Panc1 (cell line): Measurements from ENCODE around the gene CDKL1. TPM values are rescaled to one million over a fixed set of nuclear protein-coding genes. Genes with fewer than 3 reads are reported as not detected.

Source experiments
- ATAC-seq: fragments of 200-7000 bp; cut with Tn5 transposase; 2 replicates; pipeline ENCODE4 v1.9.1; 2020; ENCODE audit warnings: mild to moderate bottlenecking, moderate library complexity
- BruUV-seq: library from RNA; stranded (reverse); fragments of 400-500 nt; replicated peaks from 2 replicates; lab custom pipeline; 2021; lab: Mats Ljungman, UMichigan
- CTCF ChIA-PET: fragments of 300-600 bp; sonication (Branson Sonifier 250); formaldehyde crosslinking; loops from one replicate; lab custom pipeline; 2022; ENCODE audit warnings: antibody characterized with exemption; lab: Charles Lee
- POLR2A ChIA-PET: fragments of 300-600 bp; sonication (Branson Sonifier 250); formaldehyde crosslinking; loops from one replicate; lab custom pipeline; 2022; ENCODE audit warnings: antibody characterized with exemption; lab: Charles Lee
- DNase-seq: peaks from one replicate; pipeline ENCODE4 v3.0.0-alpha.2; 2010; ENCODE audit warnings: low read depth, low spot score
- H3K27ac ChIP-seq: 2 replicates; pipeline ENCODE4 v1.5.1; 2011; ENCODE audit warnings: mild to moderate bottlenecking, low read length, inconsistent platforms
- H3K27me3 ChIP-seq: fragments of 200-500 bp; sonication (Bioruptor generic); 2 replicates; pipeline ENCODE4 v1.6.0; 2014; ENCODE audit warnings: low read length, inconsistent platforms; ENCODE audit not compliant: control insufficient read depth, insufficient read depth
- H3K36me3 ChIP-seq: fragments of 200-500 bp; sonication (Bioruptor generic); 2 replicates; pipeline ENCODE4 v1.5.1; 2014; ENCODE audit warnings: inconsistent platforms, mild to moderate bottlenecking, low read length, moderate library complexity; ENCODE audit not compliant: control insufficient read depth, insufficient read depth
- H3K4me1 ChIP-seq: 2 replicates; pipeline ENCODE4 v1.5.1; 2011; ENCODE audit warnings: inconsistent platforms, mild to moderate bottlenecking, low read length, moderate library complexity; ENCODE audit not compliant: control insufficient read depth, insufficient read depth
- H3K4me3 ChIP-seq, 2 experiments: 2 replicates each; pipeline ENCODE4 v1.5.1; 2011 to 2012; ENCODE audit warnings: low read depth in 2 of 2, low read length in 2 of 2, mild to moderate bottlenecking in 2 of 2, inconsistent platforms in 1 of 2, moderate library complexity in 1 of 2
- H3K9me3 ChIP-seq: fragments of 200-500 bp; sonication (Bioruptor generic); 2 replicates; pipeline ENCODE4 v1.5.1; 2014; ENCODE audit warnings: low read depth, mild to moderate bottlenecking, inconsistent platforms, low read length, moderate library complexity; ENCODE audit not compliant: control insufficient read depth, insufficient read depth
- POLR2AphosphoS5 ChIP-seq: IDR thresholded peaks from 2 replicates; pipeline ENCODE4 v1.6.1; 2012; ENCODE audit warnings: mild to moderate bottlenecking, low read depth, low read length, moderate library complexity
- SIN3A ChIP-seq: IDR thresholded peaks from 2 replicates; pipeline ENCODE4 v1.6.1; 2012; ENCODE audit warnings: low read depth, mild to moderate bottlenecking, low read length, moderate library complexity, borderline replicate concordance; ENCODE audit not compliant: insufficient read depth
- TCF7L2 ChIP-seq: IDR thresholded peaks from 2 replicates; pipeline ENCODE4 v1.6.1; 2011; ENCODE audit warnings: mild to moderate bottlenecking, low read depth, low read length, inconsistent platforms
- in situ Hi-C: cut with HindIII; loops from 2 replicates; pipeline ENCODE4 v1.10.0; 2016; ENCODE audit warnings: low sequenced_read_pairs, low pct_unique_long_range_greater_than_20kb
- intact Hi-C: fragments of 100-400 bp; cut with micrococcal nuclease; formaldehyde crosslinking; loops from one replicate; pipeline ENCODE4 v1.10.0; 2022; ENCODE audit not compliant: unreplicated experiment
- total RNA-seq: library from RNA; stranded (reverse); gene quantifications from one replicate; pipeline ENCODE4 v1.2.1, GENCODE V29; 2021; ENCODE audit not compliant: unreplicated experiment
- TF ChIP-seq, protein P1 (sequence below), 2 experiments: IDR thresholded peaks; 2 replicates each; pipeline ENCODE4 v1.6.1; 2011 to 2012; ENCODE audit warnings: low read depth in 2 of 2, control low read depth in 1 of 2, low read length in 1 of 2, mild to moderate bottlenecking in 1 of 2, moderate library complexity in 1 of 2; ENCODE audit not compliant: insufficient read depth in 1 of 2
- TF ChIP-seq, protein P2 (sequence below): fragments of 450-650 bp; IDR thresholded peaks from 2 replicates; pipeline ENCODE4 v1.5.1; 2017; ENCODE audit warnings: mild to moderate bottlenecking

CDKL1 gene
- total RNA-seq, 1 experiment from 2014 or later, result 5.8 TPM

DNA sequence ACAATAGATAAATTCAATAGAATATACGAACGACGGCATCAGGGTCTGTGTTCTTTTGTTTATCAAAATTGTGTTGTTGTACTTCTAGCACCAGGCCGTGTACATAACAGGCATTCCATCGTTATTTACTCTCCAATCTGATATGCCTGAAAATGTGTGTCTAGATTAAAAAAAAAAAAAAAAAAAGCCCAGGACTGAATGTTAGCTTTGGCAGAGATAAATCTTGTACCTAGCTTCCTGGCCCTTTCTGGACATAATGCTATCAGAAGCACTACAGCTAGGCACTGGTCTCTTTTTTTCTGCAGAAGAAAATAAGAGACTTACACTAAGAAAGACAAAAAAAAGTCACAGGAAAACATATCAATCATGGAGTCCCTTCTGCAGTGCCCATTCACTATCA, 37.0 kb downstream of the CDKL1 start:
- ChIA-PET CTCF (interaction anchor here (0.6 kb wide), 1 partner anchor 515 kb away, joined by 3 read pairs; no protein-coding TSS in a partner anchor), POLR2A (no interaction called here)
- in situ Hi-C loops (no loop called here), intact Hi-C loops (no loop called here)
- no peaks in the 10 kb centered on the region for H3K36me3 ChIP-seq
- BruUV-seq, result no TSS peak
- H3K27me3 ChIP-seq, result no peaks in the 10 kb centered on the region
- no peak for TF ChIP-seq POLR2AphosphoS5
- TF ChIP-seq, protein P1, sequence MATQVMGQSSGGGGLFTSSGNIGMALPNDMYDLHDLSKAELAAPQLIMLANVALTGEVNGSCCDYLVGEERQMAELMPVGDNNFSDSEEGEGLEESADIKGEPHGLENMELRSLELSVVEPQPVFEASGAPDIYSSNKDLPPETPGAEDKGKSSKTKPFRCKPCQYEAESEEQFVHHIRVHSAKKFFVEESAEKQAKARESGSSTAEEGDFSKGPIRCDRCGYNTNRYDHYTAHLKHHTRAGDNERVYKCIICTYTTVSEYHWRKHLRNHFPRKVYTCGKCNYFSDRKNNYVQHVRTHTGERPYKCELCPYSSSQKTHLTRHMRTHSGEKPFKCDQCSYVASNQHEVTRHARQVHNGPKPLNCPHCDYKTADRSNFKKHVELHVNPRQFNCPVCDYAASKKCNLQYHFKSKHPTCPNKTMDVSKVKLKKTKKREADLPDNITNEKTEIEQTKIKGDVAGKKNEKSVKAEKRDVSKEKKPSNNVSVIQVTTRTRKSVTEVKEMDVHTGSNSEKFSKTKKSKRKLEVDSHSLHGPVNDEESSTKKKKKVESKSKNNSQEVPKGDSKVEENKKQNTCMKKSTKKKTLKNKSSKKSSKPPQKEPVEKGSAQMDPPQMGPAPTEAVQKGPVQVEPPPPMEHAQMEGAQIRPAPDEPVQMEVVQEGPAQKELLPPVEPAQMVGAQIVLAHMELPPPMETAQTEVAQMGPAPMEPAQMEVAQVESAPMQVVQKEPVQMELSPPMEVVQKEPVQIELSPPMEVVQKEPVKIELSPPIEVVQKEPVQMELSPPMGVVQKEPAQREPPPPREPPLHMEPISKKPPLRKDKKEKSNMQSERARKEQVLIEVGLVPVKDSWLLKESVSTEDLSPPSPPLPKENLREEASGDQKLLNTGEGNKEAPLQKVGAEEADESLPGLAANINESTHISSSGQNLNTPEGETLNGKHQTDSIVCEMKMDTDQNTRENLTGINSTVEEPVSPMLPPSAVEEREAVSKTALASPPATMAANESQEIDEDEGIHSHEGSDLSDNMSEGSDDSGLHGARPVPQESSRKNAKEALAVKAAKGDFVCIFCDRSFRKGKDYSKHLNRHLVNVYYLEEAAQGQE (IDR thresholded peaks at IDR 0.05; ENCODE audit: insufficient read depth in 1 of 2, low read depth in 2 of 2, low read length in 1 of 2), result no peak
- TF ChIP-seq SIN3A, result no peak
- TF ChIP-seq TCF7L2, result no peak
- TF ChIP-seq, protein P2, sequence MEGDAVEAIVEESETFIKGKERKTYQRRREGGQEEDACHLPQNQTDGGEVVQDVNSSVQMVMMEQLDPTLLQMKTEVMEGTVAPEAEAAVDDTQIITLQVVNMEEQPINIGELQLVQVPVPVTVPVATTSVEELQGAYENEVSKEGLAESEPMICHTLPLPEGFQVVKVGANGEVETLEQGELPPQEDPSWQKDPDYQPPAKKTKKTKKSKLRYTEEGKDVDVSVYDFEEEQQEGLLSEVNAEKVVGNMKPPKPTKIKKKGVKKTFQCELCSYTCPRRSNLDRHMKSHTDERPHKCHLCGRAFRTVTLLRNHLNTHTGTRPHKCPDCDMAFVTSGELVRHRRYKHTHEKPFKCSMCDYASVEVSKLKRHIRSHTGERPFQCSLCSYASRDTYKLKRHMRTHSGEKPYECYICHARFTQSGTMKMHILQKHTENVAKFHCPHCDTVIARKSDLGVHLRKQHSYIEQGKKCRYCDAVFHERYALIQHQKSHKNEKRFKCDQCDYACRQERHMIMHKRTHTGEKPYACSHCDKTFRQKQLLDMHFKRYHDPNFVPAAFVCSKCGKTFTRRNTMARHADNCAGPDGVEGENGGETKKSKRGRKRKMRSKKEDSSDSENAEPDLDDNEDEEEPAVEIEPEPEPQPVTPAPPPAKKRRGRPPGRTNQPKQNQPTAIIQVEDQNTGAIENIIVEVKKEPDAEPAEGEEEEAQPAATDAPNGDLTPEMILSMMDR, result no peak
- no peak overlapping the region for H3K4me3 ChIP-seq
- no peak for ATAC-seq
- no peaks in the 10 kb centered on the region for H3K4me1 ChIP-seq
- no peaks in the 10 kb centered on the region for H3K9me3 ChIP-seq
- no peak for DNase-seq
- H3K27ac ChIP-seq, result no peak overlapping the region

- Histone ChIP-seq H3K9me3 (no peaks in the 10 kb centered on the region), H3K4me3 (no peak overlapping the region), H3K27me3 (no peaks in the 10 kb centered on the region), H3K27ac (no peak overlapping the region), H3K4me1 (no peaks in the 10 kb centered on the region), H3K36me3 (no peaks in the 10 kb centered on the region)
- no peak for DNase-seq
- no TSS peak for BruUV-seq
- in situ Hi-C loops, result no loop called here
- CTCF ChIA-PET, result no interaction called here
- POLR2A ChIA-PET, result no interaction called here
- intact Hi-C loops, result no loop called here
- no peak for ATAC-seq
- TF ChIP-seq, protein P1 (IDR thresholded peaks at IDR 0.05; ENCODE audit: insufficient read depth in 1 of 2, low read depth in 2 of 2, low read length in 1 of 2), result no peak
- TF ChIP-seq SIN3A, result no peak
- TF ChIP-seq TCF7L2, result no peak
Measured at GRCh38 chr14:50357753-50358395, 38.8 kb downstream of the CDKL1 start.
